HPDE6-E6E7 (cell line): ENCODE measurements around the gene GPRASP1.

Source experiments
- DNase-seq: peaks from one replicate; pipeline ENCODE4 v3.0.0; 2011; ENCODE audit warnings: missing footprints; ENCODE audit errors: extremely low spot score

The GPRASP1 gene

DNA sequence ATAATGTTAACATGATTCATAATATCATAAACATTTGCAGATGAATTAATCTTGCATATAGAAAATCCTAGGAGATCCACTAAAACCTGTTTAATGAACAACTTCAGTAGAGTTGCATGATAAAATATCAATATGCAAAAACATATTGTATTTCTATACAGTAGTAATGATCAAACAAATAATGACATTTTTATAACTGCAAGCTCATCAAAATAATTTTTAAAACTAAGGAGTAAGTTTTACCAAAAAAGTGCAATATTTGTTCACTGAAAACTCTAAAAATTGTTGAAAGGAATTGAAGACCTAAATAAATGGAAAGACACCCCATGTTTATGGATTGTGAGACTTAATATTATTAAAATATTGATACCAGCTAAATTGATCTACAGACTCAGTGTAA lies 45.0 kb downstream of the GPRASP1 start:
- no peak for DNase-seq

DNA sequence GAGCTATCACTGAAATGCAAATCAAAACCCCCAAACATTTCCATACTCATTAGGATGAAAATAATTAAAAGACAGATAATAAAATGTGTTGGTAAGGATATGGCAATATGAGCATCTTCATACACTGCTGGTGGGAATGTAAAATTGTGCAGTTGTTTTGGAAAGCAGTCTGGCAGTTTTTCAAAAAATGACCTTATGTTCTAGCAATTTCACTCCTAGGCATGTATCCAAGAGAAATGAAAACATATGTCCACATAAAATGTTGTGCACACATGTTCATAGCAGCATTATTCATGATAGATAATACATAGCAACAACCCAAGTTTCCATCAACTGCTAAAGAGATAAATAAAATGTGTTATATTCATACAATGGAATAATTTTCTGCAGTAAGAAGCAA lies 46.2 kb downstream of the GPRASP1 start:
- DNase-seq: no peak
